ENCODE measurements around the gene FBXO41.
"Not testable (repeated sequence)": the region's sequence is repeated elsewhere in the genome, so short reads cannot be mapped to it uniquely, and the experiment has no call there.

Gene FBXO41

DNA sequence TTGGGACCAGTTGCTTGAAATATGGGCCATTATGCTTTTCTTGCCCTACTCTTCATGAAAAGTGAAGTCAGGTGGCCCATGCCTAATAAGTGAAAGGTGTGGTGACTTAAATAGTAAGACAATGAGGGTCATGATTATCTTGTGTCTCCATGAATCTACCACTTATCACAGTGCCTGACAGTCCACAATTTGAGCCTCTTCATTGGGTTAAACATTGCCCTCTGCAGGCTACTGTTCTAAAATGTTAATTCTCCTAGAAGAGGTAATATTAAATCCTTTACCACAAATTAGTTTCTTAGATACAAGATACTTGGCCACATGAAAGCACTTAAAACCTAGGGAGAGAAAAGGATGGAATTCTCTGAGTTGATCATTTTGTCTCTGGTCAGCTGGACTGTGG is 5.0 kb upstream of the FBXO41 start:
- no peak for DNase-seq

DNA sequence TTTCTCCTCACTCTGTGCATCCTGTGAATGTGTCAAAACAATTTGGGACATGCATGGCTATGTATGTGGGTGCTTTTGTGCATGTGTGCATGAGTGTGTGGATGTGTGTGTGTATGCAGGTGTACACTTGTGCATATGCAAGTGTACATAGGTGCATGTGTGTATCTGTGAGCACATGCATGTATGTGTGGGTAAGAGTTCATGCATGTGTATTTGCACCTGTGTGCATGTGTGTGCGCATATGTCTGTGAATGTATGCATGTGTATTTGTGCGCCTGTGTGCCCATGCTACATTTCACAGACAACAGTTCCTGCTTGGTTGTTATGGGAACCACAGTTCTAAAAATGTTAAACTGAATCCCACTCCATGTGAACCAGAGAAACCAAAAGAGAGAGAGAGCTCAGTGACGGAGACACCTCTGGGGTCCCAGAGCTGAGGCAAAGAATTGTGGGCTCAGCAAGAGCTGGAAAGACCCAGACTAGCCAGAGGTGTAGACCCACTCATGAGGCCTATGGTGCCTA is 1.9 kb upstream of the FBXO41 start:
- no peak for DNase-seq

DNA sequence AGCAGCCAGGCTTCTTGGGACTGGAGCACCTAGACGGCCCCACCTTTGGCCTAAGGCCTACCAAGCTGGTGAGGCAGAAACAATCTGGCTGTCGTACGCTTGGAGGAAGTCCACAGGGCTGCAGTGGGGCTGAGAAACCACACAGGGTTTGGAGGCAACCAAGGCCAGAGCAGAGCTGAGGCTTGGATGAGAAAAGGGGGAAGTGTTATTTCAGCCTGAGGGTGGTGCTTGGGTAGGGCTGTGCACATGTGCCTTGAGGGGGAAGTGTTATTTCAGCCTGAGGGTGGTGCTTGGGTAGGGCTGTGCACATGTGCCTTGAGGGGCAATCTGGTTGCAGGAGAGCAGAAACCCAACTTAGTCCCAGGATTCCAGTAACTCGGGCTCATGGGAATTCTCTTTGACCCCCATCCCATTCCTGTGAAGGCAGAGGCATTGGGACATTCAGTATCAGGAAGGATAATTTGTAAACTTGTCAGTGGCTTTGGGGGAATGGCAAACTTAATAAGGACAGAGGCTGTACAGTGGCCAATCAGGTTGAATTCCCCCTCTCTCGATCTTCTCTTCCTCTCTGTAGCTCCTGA is 971 bp upstream of the FBXO41 start:
- DNase-seq = peak; percentile 13

DNA sequence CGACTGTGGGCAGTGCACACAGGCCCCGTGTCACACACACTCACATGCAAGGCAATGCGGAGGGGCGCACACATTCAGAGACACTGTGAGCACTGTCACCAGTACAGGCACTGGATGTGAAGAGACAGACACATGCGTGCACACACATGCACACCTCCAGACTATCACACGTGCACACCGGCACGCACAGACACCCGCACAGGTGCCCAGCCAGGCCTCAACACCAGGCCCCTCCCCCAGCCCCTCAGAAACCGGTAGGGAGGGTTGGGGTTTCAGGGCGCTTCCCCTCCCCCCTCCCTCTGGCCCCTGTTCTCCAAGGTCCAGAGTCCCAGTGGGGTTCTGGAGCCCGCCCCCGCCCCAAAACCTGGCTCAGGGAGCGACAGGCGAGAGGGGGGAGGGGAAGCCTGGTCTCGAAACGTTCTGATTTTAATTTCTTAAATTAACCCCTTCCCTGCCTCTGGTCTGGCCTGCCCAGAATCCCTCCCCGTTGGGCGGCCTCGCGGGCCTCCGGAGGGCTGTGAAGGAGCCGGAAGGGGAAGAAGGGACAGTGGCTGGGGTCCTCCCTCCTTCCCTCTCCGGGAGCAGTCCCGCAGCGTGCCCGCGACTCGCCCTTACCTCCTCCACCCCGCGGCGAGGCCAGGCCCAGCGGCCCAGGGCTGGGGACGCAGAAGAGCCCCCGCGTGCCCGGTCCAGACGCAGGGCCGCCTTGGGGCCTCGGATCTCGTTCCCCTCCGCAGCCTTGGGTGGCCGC is 558 bp downstream of the FBXO41 start:
- peak; percentile 19 for DNase-seq

DNA sequence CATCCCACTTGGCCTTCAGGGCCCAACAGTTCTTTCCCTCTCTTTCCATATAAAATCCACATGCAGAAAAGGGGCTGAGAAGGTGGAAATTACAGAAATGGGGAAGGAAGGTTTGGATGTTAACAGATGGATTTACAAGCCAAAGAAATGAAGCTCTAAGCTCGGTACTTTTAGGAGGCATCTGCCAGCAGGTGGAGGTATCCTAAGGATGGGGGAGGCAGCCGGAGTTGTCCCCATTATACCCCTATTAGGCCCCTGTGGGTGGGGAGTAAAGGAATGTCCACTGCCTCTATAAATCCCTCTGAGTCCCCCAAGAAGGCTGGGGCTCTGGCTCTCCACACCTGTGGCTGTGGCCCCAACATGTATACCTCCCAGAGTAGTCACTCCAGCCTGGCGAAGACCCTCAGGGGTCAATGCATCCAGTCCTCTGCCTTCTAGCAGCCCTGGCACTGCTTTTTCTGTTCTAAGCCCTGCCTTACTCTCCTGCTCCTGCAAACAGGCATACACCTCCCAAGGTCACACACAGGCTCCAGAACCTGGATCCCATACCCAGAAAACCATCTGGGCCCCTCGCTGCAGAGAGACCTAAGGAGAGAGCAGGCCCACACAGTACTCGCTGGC is 1.2 kb downstream of the FBXO41 start:
- DNase-seq = no peak

DNA sequence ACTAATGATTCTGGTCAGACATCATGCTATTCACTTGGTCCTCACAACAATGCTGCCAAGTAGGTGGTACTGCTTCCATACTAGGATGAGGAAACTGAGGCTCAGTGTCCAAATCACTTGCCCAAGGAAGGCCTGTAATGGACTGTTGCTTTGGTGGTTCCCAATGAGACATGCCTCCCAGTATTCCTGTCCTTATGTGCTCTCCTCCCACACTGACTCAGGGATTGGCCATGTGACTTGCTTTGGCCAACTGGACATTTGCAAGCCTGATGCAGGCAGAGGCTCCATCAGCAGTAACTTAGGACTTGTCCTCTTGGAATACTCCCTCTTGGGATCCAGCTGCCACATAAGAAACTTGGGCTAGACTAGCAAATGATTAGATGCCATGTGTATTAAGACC is 3.0 kb downstream of the FBXO41 start:
- no peak for DNase-seq

DNA sequence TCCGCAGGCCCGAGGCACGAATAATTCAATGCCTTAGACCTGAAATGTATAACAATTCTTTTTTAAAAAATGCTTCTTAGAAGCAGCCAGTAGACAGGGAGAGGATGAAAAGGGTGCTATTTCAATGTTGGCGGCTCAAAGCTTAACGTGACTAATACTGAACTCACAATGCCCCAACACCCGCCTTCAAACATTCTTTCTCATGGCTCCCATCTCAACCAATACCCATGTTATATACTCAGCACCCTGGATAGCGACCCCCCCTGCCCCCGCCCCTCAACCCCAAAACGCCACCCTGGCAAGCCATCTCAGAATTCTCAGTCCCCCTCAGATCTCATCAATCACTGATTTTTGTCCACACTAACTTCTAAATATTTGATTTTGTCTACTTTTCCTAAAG is 4.4 kb downstream of the FBXO41 start:
- no peak for DNase-seq

DNA sequence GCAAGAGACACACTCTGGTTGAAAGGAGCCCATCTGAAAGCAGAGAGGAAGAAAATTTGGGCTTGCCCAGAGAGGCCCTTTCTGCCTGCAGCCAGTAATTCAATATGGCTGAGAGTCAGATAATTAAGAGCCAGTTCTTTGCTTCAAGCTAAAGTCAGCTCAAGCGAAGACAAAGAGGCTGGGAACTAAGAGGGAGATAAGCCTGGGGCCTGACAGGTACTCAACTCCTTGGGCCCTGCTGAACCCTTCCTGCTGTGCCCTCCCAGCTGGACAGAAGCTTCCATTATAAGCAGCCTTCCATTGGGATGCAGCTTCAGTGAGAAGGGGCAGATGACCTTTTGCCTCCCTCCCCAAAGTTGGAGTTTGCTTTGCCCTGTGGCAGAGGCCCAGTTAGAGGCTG is 12.0 kb downstream of the FBXO41 start:
- no peak for DNase-seq

DNA sequence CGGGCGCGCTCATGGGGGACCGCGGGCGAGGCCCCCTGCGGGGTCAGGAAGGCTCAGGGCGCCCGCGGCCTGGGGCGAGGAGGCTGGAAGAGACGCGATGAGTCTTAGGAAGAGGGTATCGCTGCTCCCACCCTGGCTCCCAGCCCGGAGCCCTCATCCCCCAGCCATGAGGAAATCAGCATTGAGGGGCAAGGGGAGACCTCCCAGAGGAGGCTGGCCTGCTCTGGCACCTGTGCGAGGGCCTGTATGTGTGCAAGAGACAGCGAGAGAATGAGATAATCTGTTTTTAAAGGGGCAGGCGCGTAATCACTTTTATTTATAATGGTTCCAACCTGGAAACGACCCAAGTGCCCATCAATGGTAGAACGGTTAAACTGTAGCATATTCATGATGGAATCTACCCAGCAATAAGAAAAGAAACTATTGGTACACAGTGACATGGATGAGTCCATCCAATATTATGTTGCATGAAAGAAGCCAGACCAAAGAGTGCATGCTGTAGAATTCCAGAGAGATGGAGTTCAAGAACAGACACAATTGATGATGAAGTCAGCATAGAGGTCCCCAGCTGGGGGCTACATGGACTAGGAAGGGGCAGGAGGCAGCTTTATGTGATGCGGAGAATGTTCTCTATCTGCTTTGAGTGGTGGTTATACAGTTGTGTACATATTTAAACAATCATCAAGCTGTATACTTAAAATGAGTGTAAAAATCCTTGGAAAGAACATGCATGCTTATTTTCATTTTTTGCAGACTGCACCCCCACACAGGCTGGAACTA is 14.4 kb downstream of the FBXO41 start:
- no peak for DNase-seq

DNA sequence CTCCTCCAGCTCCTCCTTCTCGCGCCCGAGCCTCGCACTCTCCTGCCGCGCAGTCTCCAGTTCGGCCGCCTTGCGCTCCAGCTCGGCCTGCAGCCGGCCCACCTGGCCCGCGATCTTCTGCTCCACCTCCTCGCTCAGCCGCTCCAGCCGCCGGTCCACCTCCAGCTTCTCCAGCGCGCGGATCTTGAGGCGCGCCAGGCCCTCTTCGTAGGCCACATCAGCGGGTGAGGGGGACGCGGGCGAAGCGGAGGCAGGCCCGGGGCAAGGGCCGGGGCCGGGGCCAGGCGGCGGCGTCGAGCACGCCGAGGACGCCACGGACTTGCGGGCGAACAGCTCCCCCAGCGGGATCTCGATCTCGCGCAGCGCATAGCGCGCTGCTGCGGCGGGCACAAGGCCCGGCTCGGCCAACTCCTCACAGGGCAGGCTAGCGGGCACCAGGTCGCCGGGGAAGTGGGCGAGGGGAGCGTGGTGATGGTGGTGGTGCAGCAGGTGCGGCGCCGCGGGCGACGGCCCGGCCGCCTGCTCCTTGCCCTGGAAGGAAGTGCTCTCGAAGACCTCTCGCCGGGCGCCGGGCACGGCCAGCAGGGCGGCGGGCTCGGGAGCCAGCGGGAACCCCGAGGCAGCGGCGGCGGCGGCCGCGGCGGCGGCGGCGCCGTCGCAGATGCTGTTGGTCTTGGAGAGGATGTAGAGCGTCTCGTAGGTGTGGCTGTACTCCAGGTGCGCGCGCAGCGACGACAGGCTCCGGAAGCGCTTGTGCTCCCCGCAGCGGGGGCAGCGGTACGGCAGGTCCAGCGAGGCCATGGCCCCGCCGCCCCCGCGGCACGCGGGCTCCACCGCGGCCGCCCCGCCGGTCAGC is 15.2 kb downstream of the FBXO41 start:
- peak; percentile 87 for DNase-seq

DNA sequence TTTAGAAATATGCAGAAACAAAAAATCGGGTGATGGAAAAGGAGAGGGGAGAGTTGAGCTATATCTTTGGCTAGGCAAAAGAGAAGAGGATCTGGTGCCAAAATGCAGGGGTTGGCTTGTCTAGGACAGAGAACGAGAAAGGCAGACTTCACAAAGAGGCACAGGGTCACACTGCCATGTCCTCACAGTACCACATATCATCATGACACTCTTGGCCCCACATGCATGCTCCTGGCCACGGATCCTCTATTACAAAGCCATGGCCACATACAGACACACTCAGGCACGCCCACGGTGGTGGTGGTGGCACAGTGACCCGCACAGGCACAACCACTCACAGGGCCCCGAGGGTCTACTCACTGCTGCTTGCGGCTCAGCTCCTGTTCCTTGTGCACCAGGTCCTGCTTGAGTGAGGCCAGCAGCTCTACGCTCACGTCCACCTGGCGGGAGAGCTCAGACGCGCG is 15.9 kb downstream of the FBXO41 start:
- DNase-seq = no peak

DNA sequence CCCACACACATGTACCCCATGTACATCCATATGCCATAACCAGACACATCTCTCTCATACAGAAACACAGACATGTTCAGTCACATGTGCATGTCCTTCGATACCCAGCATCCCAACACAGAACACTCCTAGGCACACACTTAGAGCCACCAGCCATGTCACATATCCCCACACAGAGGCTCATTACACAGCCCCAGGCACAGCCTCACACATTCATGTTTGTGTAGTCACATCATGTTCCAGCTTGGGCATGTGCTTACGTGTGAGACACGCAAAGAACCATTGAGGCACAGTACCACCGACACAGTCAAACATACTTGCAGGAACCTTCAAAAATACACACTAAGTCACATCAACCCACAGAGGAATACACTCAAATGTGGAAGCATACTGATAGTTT is 17.3 kb downstream of the FBXO41 start:
- DNase-seq = no peak

DNA sequence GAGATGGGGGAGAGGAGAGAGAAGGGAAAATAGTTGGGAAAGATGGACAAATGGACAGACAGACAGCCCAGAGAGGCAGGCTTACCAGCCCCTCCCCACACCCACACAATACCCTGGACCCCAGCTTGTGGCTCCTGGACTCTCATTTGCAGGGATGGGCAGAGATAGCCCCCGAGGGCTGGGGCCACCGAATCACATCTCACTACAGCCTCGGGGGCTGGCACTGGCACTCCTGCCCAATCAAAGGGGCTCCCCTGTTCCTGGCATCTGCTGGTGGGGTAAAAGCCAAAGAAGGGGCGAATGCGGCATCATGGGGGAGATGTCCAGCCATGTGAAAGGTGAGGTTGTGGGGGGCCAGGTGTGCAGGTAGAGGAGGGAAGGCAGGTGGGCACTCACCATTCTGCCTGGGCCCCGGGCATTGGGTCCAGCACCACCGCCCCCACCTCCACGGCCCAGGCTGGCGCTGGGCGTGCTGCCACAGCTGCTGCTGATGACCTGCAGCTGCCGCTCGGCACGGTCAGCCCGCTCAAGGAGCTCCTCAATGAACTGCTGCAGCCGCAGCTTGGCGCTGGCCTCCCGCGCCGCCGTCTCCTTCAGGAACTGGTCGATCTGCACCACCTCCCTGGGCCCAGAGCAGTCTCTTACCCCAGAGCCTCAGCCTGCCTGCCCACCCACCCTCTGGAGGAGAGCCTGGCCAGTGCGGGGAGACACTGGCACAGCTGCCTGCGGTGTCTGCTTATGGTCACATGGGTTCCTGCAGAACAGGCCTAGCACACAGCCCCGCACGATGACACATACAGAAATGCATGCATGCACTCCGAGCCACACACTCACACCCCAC is 18.0 kb downstream of the FBXO41 start:
- DNase-seq = no peak

DNA sequence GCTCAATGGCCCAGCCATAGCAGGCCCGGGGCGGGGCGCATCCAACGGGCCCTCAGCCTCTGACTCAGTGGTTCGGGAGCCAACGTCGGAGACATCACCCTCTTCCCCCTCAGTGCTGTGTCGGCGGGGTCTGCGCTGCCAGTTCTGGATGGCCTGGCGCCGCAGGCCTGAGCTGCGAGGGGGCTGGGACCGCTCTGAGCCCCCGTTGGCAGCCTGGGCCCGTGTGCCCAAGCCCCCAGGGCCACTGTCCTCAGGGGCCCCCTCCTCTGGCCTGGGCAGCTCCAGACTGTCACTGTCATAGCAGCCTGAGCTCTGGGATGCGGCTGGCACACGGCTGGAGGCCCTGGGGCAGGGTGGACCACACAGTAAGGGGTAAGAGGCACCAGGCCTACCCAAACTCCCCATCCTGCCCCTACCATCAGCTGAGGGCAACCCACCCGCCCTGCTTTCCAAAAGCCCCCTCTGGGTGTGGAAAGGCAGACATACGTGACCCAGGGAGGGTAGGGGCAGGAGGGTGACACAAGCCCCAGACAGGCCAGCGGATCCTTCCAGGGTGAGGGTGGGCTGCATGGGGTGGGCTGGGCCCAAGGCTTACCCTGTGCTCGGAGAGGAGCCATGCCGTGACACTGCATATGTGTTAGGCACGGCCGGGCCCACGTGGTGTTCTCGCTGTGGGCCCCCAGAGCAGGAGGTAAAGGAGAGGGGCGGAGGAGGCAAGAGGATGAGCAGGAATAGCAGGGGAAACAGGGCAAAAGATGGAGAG is 18.8 kb downstream of the FBXO41 start:
- no peak for DNase-seq

DNA sequence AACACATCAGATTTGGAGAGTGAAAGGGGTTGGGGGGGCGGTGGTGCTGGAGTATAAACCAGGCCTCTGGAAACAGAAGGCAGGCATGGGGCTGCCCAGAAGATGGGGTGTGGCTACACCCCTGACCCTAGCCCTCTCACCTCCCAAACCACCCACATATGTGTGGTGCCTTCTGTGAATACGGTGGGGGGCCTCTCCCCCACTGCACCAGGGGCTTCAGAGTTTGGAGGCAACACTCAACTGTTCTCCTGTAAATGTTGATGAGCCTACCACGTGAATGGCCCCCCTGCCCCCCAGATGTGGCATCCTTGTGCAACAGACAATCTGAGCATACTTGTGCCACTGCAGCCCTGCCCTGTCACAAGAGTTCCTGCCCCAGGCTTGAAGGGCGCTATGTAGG is 19.5 kb downstream of the FBXO41 start:
- no peak for DNase-seq

DNA sequence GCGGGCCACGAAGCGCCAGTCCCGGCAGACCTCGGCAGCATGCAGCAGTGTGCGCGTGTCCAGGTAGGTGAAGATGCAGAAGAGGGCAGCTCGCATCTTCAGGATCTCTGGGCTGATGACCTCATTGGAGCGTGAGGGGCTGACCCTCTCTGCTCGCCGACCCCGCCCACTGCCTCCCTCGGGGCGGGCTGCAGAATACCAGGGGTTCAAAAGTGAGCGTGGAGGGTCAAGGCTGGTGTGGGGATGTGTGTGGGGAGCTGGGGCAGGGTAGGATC is 20.0 kb downstream of the FBXO41 start:
- DNase-seq = no peak

DNA sequence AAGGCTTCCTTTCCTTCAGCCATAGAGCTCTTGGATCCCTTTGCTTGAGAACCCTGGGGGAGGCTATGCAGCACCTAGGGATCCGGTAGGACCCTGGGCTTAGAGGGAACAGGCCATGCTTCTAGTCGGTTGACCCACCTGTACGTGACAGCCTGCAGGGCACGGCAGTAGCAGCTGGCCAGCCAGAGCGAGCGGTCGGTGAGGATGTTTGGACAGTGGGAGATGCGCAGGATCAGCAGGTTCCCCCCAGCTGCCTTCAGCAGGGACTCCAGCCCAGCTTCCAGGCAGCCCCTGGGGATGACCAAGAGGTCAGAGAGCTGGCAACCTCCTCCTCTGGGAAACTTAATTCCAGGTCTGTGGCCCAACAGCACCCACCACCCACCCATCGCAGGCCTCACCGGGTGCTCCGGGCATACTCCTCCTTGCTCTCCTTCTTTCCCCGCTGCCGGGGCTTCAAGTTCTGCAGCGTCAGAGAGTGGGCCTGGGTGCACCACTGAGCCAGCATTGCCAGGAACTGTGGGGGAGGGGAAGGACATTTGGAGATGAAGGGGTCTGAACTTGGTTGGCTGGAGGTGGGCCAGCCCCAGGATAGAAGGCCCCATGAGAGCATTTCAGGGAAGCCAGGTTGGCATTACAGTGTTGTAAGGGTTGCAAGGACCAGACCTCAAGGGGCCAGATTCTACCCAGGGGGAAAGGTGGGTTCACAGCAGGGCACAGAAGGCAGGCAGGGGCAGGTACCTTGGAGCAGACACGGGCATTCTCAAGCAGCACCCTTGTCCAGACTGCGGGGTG is 20.5 kb downstream of the FBXO41 start:
- DNase-seq = no peak

DNA sequence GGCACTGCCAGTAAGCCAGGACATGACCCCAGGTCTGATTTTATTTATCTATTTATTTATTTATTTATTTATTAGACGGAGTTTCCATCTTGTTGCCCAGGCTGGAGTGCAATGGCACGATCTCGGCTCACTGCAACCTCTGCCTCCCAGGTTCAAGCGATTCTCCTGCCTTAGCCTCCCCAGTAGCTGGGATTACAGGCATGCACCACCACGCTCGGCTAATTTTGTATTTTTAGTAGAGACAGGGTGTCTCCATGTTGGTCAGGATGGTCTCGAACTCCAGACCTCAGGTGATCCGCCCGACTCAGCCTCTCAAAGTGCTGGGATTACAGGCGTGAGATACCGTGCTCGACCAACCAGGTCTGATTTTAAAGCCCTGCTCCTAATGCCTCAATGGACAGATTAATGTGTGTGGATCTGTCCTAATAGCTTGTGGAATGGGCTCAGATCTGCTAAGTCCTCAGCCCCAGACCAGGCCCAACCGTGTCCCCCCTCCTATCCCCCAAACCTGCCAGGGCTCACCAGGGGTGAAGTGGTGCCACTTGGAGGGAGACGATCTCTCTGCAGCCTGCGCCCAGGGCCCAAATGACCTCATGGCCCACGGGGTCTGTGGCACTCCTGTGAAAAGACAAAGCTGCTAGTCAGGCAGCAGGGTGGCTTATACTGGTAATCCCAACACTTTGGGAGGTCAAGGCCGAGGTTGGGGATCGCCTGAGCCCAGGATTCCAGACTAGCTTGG is 21.4 kb downstream of the FBXO41 start:
- not testable (repeated sequence) for DNase-seq

DNA sequence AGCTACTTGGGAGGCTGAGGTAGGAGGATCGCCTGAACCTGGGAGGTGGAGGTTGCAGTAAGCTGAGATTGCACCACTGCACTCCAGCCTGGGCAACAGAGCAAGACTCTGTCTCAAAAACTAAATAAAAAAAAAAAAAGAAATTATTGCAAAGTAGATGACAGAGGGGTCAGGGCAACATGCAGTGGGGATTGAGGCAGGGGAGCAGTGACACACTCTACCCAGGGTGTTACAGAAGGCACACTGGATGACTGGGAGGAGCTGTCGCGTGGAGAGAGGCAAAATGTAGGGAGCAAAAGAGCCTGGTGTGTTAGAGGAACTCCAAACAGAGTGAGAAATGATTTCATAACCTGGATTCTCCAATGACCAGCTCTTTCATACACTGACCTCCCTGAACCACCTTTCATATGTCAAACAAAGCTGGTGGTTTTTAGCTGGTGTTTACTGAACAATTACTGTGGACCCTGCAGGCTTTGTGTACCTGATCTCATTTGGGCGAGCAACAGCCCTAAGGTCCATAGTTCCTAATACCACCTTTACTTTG is 22.1 kb downstream of the FBXO41 start:
- DNase-seq = no peak
